Hematopoietic multipotent progenitor cell treated with erythropoietin and hydrocortisone succinate and interleukin-3 and kit ligand, for 4 days (in vitro differentiated cells): ENCODE results near the gene CDIP1.

Experiments
- DNase-seq: peaks from one replicate; pipeline ENCODE4 v3.0.0-alpha.2; 2015

CDIP1 gene

GRCh38 chr16:4486126-4486893 is 52.3 kb downstream of the CDIP1 start:
- DNase-seq: no peak

GRCh38 chr16:4481963-4482362 is 56.6 kb downstream of the CDIP1 start:
- DNase-seq: no peak

GRCh38 chr16:4481526-4481925 is 57.0 kb downstream of the CDIP1 start:
- no peak for DNase-seq

- peak; percentile 57 for DNase-seq
Measured at GRCh38 chr16:4477966-4478365, 60.6 kb downstream of the CDIP1 start.

- DNase-seq: peak; percentile 96
Measured at GRCh38 chr16:4475880-4476788, 62.4 kb downstream of the CDIP1 start, which contains the start of gene HMOX2. TSS of gene HMOX2 (plus strand) at chr16:4476398. CDS start at chr16:4505525, 29,127 bp downstream.

GRCh38 chr16:4474192-4474961 is 64.2 kb downstream of the CDIP1 start, which contains the start of gene NMRAL1:
TSS of gene NMRAL1 (minus strand) at chr16:4474625. CDS start at chr16:4474132, 493 bp downstream.
- peak; percentile 98 for DNase-seq

- DNase-seq: no peak
Measured at GRCh38 chr16:4472880-4473279, 65.7 kb downstream of the CDIP1 start.

- DNase-seq: no peak
Measured at GRCh38 chr16:4471869-4472268, 66.7 kb downstream of the CDIP1 start.

GRCh38 chr16:4468972-4469371 is 69.6 kb downstream of the CDIP1 start:
- DNase-seq: no peak

GRCh38 chr16:4467916-4468315 is 70.7 kb downstream of the CDIP1 start:
- no peak for DNase-seq

- DNase-seq: no peak
Measured at GRCh38 chr16:4465977-4466779, 72.4 kb downstream of the CDIP1 start.

- DNase-seq: no peak
Measured at GRCh38 chr16:4463522-4464163, 74.9 kb downstream of the CDIP1 start.

- DNase-seq: peak; percentile 29
Measured at GRCh38 chr16:4461250-4462085, 77.1 kb downstream of the CDIP1 start.

GRCh38 chr16:4460936-4461249 is 77.7 kb downstream of the CDIP1 start:
- DNase-seq: no peak
